ENCODE measurements around the gene HPN.

The HPN gene

GRCh38 chr19:35021596-35021995 is 19.9 kb upstream of the HPN start:
- no peak overlapping the region for H3K9ac ChIP-seq (ENCODE audit: low read length)
- H3K36me3 ChIP-seq (ENCODE audit: low read length), result no peaks in the 10 kb centered on the region
- H3F3A ChIP-seq (ENCODE audit: insufficient read depth), result no peaks in the 10 kb centered on the region
- H3K79me2 ChIP-seq (ENCODE audit: insufficient read depth, low read length), result no peaks in the 10 kb centered on the region
- TF ChIP-seq EZH2phosphoT487 (conservative IDR thresholded peaks at IDR 0.05; ENCODE audit: low read length) (no peak), CTCF (IDR thresholded peaks at IDR 0.05; ENCODE audit: insufficient read depth, low read length, poor library complexity, severe bottlenecking) (no peak)
- no peaks in the 10 kb centered on the region for H3K9me3 ChIP-seq (ENCODE audit: insufficient read depth, low read length)
- H4K20me1 ChIP-seq (ENCODE audit: low read depth, low read length), result no peaks in the 10 kb centered on the region
- no peak overlapping the region for H3K27ac ChIP-seq (ENCODE audit: low read depth, low read length)
- H3K4me3 ChIP-seq (ENCODE audit: insufficient read depth, low read length, poor library complexity, severe bottlenecking), result no peak overlapping the region
- H3K9me2 ChIP-seq (replicated peaks; ENCODE audit: insufficient read depth, low read length), result no peaks in the 10 kb centered on the region
- H3K27me3 ChIP-seq (ENCODE audit: low read length), result no peaks in the 10 kb centered on the region
- H2AFZ ChIP-seq (ENCODE audit: low read depth, low read length, severe bottlenecking), result no peak overlapping the region
- H3K4me2 ChIP-seq (ENCODE audit: low read depth, low read length, poor library complexity, severe bottlenecking), result no peak overlapping the region

- Histone ChIP-seq H3K27me3 (ENCODE audit: low read length) (no peaks in the 10 kb centered on the region), H3K27ac (ENCODE audit: low read depth, low read length) (no peak overlapping the region), H3K9me3 (ENCODE audit: insufficient read depth, low read length) (no peaks in the 10 kb centered on the region), H3K9ac (ENCODE audit: low read length) (no peak overlapping the region), H3K4me2 (ENCODE audit: low read depth, low read length, poor library complexity, severe bottlenecking) (no peak overlapping the region), H3K79me2 (ENCODE audit: insufficient read depth, low read length) (no peaks in the 10 kb centered on the region), H3K4me3 (ENCODE audit: insufficient read depth, low read length, poor library complexity, severe bottlenecking) (no peak overlapping the region), H2AFZ (ENCODE audit: low read depth, low read length, severe bottlenecking) (no peak overlapping the region), H3F3A (ENCODE audit: insufficient read depth) (no peaks in the 10 kb centered on the region), H3K9me2 (replicated peaks; ENCODE audit: insufficient read depth, low read length) (no peaks in the 10 kb centered on the region), H4K20me1 (ENCODE audit: low read depth, low read length) (no peaks in the 10 kb centered on the region), H3K36me3 (ENCODE audit: low read length) (no peaks in the 10 kb centered on the region)
- TF ChIP-seq CTCF (IDR thresholded peaks at IDR 0.05; ENCODE audit: insufficient read depth, low read length, poor library complexity, severe bottlenecking), result no peak
- TF ChIP-seq EZH2phosphoT487 (conservative IDR thresholded peaks at IDR 0.05; ENCODE audit: low read length), result no peak
Observed at GRCh38 chr19:35022460-35022859, 19.1 kb upstream of the HPN start.

GRCh38 chr19:35023428-35023827 is 18.1 kb upstream of the HPN start:
- Histone ChIP-seq H3K27me3 (ENCODE audit: low read length) (no peaks in the 10 kb centered on the region), H3F3A (ENCODE audit: insufficient read depth) (no peaks in the 10 kb centered on the region), H3K4me3 (ENCODE audit: insufficient read depth, low read length, poor library complexity, severe bottlenecking) (no peak overlapping the region), H3K9me3 (ENCODE audit: insufficient read depth, low read length) (no peaks in the 10 kb centered on the region), H2AFZ (ENCODE audit: low read depth, low read length, severe bottlenecking) (no peak overlapping the region), H3K79me2 (ENCODE audit: insufficient read depth, low read length) (no peaks in the 10 kb centered on the region), H4K20me1 (ENCODE audit: low read depth, low read length) (no peaks in the 10 kb centered on the region), H3K9ac (ENCODE audit: low read length) (no peak overlapping the region), H3K9me2 (replicated peaks; ENCODE audit: insufficient read depth, low read length) (no peaks in the 10 kb centered on the region), H3K27ac (ENCODE audit: low read depth, low read length) (no peak overlapping the region), H3K36me3 (ENCODE audit: low read length) (no peaks in the 10 kb centered on the region), H3K4me2 (ENCODE audit: low read depth, low read length, poor library complexity, severe bottlenecking) (no peak overlapping the region)
- TF ChIP-seq EZH2phosphoT487 (conservative IDR thresholded peaks at IDR 0.05; ENCODE audit: low read length) (no peak), CTCF (IDR thresholded peaks at IDR 0.05; ENCODE audit: insufficient read depth, low read length, poor library complexity, severe bottlenecking) (no peak)

- TF ChIP-seq CTCF (IDR thresholded peaks at IDR 0.05; ENCODE audit: insufficient read depth, low read length, poor library complexity, severe bottlenecking) (no peak), EZH2phosphoT487 (conservative IDR thresholded peaks at IDR 0.05; ENCODE audit: low read length) (no peak)
- Histone ChIP-seq H3K9me2 (replicated peaks; ENCODE audit: insufficient read depth, low read length) (no peaks in the 10 kb centered on the region), H3K4me2 (ENCODE audit: low read depth, low read length, poor library complexity, severe bottlenecking) (no peak overlapping the region), H3K27me3 (ENCODE audit: low read length) (no peaks in the 10 kb centered on the region), H4K20me1 (ENCODE audit: low read depth, low read length) (no peaks in the 10 kb centered on the region), H3K27ac (ENCODE audit: low read depth, low read length) (no peak overlapping the region), H3F3A (ENCODE audit: insufficient read depth) (no peaks in the 10 kb centered on the region), H3K36me3 (ENCODE audit: low read length) (no peaks in the 10 kb centered on the region), H3K9me3 (ENCODE audit: insufficient read depth, low read length) (no peaks in the 10 kb centered on the region), H3K4me3 (ENCODE audit: insufficient read depth, low read length, poor library complexity, severe bottlenecking) (no peak overlapping the region), H3K79me2 (ENCODE audit: insufficient read depth, low read length) (no peaks in the 10 kb centered on the region), H3K9ac (ENCODE audit: low read length) (no peak overlapping the region), H2AFZ (ENCODE audit: low read depth, low read length, severe bottlenecking) (no peak overlapping the region)
Observed at GRCh38 chr19:35024095-35024494, 17.4 kb upstream of the HPN start.

All from SU-DHL-6 (cell line).